Vagina (tissue), 2 donors: Measurements from ENCODE around the gene FANK1. TPM values are rescaled to one million over a fixed set of nuclear protein-coding genes. Genes with fewer than 3 reads are reported as not detected.
A peak's percentile ranks its signal among the peaks of the same experiment; 100 is the strongest.

Experiments used
- DNase-seq, 2 donors: peaks; one replicate each; pipeline ENCODE4 v3.0.0-alpha.2; 2017; ENCODE audit errors: extremely low spot score in 2 of 2
- H3K27ac ChIP-seq: fragments of 200-600 bp; sonication (generic); one replicate; pipeline ENCODE4 v1.5.1; 2019
- H3K27me3 ChIP-seq: fragments of 200-600 bp; sonication (generic); one replicate; pipeline ENCODE4 v1.5.1; 2019
- H3K36me3 ChIP-seq, 2 donors: fragments of 200-600 bp; sonication (generic); one replicate each; pipeline ENCODE4 v1.5.1; 2017 to 2019
- H3K4me1 ChIP-seq: fragments of 200-600 bp; sonication (generic); one replicate; pipeline ENCODE4 v1.5.1; 2019
- H3K4me3 ChIP-seq, 2 donors: fragments of 200-600 bp; sonication (generic); 1 replicate in 1 of 2; 2 replicates in 1 of 2; pipeline ENCODE4 v1.5.1; 2016 to 2019
- H3K9me3 ChIP-seq: fragments of 200-600 bp; sonication (generic); one replicate; pipeline ENCODE4 v1.5.1; 2019
- POLR2A ChIP-seq, 2 donors: fragments of 450-650 bp; IDR thresholded peaks; one replicate each; pipeline ENCODE4 v1.6.1; 2017; ENCODE audit warnings: antibody characterized with exemption in 2 of 2, mild to moderate bottlenecking in 2 of 2, moderate library complexity in 2 of 2
- POLR2AphosphoS5 ChIP-seq, 2 donors: sonication (generic); formaldehyde crosslinking; IDR thresholded peaks; one replicate each; pipeline ENCODE4 v1.9.0; 2017; ENCODE audit warnings: antibody characterized with exemption in 2 of 2, mild to moderate bottlenecking in 2 of 2, low read depth in 1 of 2; ENCODE audit not compliant: insufficient read depth in 1 of 2
- intact Hi-C: fragments of 100-400 bp; cut with DNase I; formaldehyde crosslinking; loops from one replicate; pipeline ENCODE4 v1.15.1; 2023
- total RNA-seq: library from RNA; depleted of rRNA; stranded (reverse); fragments of >200 nt; gene quantifications from one replicate; pipeline ENCODE4 v1.2.3, GENCODE V29; 2016
- TF ChIP-seq, protein P1 (sequence below), 3 experiments: fragments of 450-650 bp in 2 of 3; fragments of 200-600 bp in 1 of 3; sonication (generic) in 1 of 3; IDR thresholded peaks; one replicate each; pipeline ENCODE4 v1.5.1; 2017 to 2019; ENCODE audit warnings: antibody characterized with exemption in 3 of 3, mild to moderate bottlenecking in 2 of 3, moderate library complexity in 2 of 3

FANK1 gene
- total RNA-seq, 1 donor from 2014 or later = 6.6 TPM

- Histone ChIP-seq H3K27me3 (no peaks in the 10 kb centered on the region), H3K27ac (no peak overlapping the region), H3K4me3 (no peak overlapping the region), H3K4me1 (no peaks in the 10 kb centered on the region), H3K9me3 (no peaks in the 10 kb centered on the region), H3K36me3 (no peaks in the 10 kb centered on the region)
- no peak for TF ChIP-seq POLR2A (IDR thresholded peaks at IDR 0.05)
- TF ChIP-seq, protein P1, sequence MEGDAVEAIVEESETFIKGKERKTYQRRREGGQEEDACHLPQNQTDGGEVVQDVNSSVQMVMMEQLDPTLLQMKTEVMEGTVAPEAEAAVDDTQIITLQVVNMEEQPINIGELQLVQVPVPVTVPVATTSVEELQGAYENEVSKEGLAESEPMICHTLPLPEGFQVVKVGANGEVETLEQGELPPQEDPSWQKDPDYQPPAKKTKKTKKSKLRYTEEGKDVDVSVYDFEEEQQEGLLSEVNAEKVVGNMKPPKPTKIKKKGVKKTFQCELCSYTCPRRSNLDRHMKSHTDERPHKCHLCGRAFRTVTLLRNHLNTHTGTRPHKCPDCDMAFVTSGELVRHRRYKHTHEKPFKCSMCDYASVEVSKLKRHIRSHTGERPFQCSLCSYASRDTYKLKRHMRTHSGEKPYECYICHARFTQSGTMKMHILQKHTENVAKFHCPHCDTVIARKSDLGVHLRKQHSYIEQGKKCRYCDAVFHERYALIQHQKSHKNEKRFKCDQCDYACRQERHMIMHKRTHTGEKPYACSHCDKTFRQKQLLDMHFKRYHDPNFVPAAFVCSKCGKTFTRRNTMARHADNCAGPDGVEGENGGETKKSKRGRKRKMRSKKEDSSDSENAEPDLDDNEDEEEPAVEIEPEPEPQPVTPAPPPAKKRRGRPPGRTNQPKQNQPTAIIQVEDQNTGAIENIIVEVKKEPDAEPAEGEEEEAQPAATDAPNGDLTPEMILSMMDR (IDR thresholded peaks at IDR 0.05) = no peak
- no peak for TF ChIP-seq POLR2AphosphoS5 (IDR thresholded peaks at IDR 0.05; ENCODE audit: insufficient read depth in 1 of 2, low read depth in 1 of 2)
- intact Hi-C loops = no loop called here
- no peak for DNase-seq
Measured at GRCh38 chr10:126034586-126034985, 138.2 kb downstream of the FANK1 start.

GRCh38 chr10:126036515-126036914 lies 140.2 kb downstream of the FANK1 start:
- DNase-seq = no peak
- H3K27me3 ChIP-seq = no peaks in the 10 kb centered on the region
- TF ChIP-seq, protein P1 (IDR thresholded peaks at IDR 0.05) = no peak
- TF ChIP-seq POLR2AphosphoS5 (IDR thresholded peaks at IDR 0.05; ENCODE audit: insufficient read depth in 1 of 2, low read depth in 1 of 2) = no peak
- no peak for TF ChIP-seq POLR2A (IDR thresholded peaks at IDR 0.05)
- no peaks in the 10 kb centered on the region for H3K9me3 ChIP-seq
- intact Hi-C loops = no loop called here
- no peak overlapping the region for H3K27ac ChIP-seq
- no peaks in the 10 kb centered on the region for H3K4me1 ChIP-seq
- no peaks in the 10 kb centered on the region for H3K36me3 ChIP-seq
- H3K4me3 ChIP-seq = no peak overlapping the region

GRCh38 chr10:126037946-126038345 lies 141.6 kb downstream of the FANK1 start:
- intact Hi-C loops = no loop called here
- Histone ChIP-seq H3K4me3 (no peak overlapping the region), H3K27me3 (no peaks in the 10 kb centered on the region)

GRCh38 chr10:126041117-126041516 lies 144.8 kb downstream of the FANK1 start:
- no peaks in the 10 kb centered on the region for H3K4me1 ChIP-seq
- no peak overlapping the region for H3K27ac ChIP-seq
- intact Hi-C loops = no loop called here

More at GRCh38 chr10:126037946-126038345, 141.6 kb downstream of the FANK1 start:
- H3K9me3 ChIP-seq = no peaks in the 10 kb centered on the region
- no peaks in the 10 kb centered on the region for H3K36me3 ChIP-seq
- H3K27ac ChIP-seq = no peak overlapping the region
- H3K4me1 ChIP-seq = no peaks in the 10 kb centered on the region
- TF ChIP-seq, protein P1 (IDR thresholded peaks at IDR 0.05) = no peak
- no peak for TF ChIP-seq POLR2AphosphoS5 (IDR thresholded peaks at IDR 0.05; ENCODE audit: insufficient read depth in 1 of 2, low read depth in 1 of 2)
- no peak for TF ChIP-seq POLR2A (IDR thresholded peaks at IDR 0.05)
- DNase-seq = no peak

GRCh38 chr10:126041804-126042231 lies 145.5 kb downstream of the FANK1 start:
- intact Hi-C loops = no loop called here
- no peak overlapping the region for H3K27ac ChIP-seq

More at GRCh38 chr10:126041117-126041516, 144.8 kb downstream of the FANK1 start:
- TF ChIP-seq, protein P1 (IDR thresholded peaks at IDR 0.05) = no peak
- TF ChIP-seq POLR2AphosphoS5 (IDR thresholded peaks at IDR 0.05; ENCODE audit: insufficient read depth in 1 of 2, low read depth in 1 of 2) = no peak
- no peak for TF ChIP-seq POLR2A (IDR thresholded peaks at IDR 0.05)
- Histone ChIP-seq H3K9me3 (no peaks in the 10 kb centered on the region), H3K27me3 (no peaks in the 10 kb centered on the region), H3K36me3 (no peaks in the 10 kb centered on the region), H3K4me3 (no peak overlapping the region)
- no peak for DNase-seq

More at GRCh38 chr10:126041804-126042231, 145.5 kb downstream of the FANK1 start:
- TF ChIP-seq, protein P1 (IDR thresholded peaks at IDR 0.05) = no peak
- peak in 1 of 2 donors; percentile 53 for TF ChIP-seq POLR2AphosphoS5 (IDR thresholded peaks at IDR 0.05; ENCODE audit: insufficient read depth in 1 of 2, low read depth in 1 of 2)
- H3K4me3 ChIP-seq = no peak overlapping the region
- H3K4me1 ChIP-seq = no peaks in the 10 kb centered on the region
- no peaks in the 10 kb centered on the region for H3K27me3 ChIP-seq
- no peak for DNase-seq
- no peaks in the 10 kb centered on the region for H3K36me3 ChIP-seq
- no peaks in the 10 kb centered on the region for H3K9me3 ChIP-seq
